Stimulated activated memory B cell treated with anti-CD40 and anti-IgM and Interleukin-4, amounts not matched to agents 10 μg/mL and 1 μg/mL and 100 μg/mL, for 72 hours (primary cell): ENCODE data around the gene USP7.
"Not testable (repeated sequence)": the region's sequence is repeated elsewhere in the genome, so short reads cannot be mapped to it uniquely, and the experiment has no call there.

Source experiments
- ATAC-seq: fragments of 150-1000 bp; cut with Tn5 transposase; 2 replicates; pipeline ENCODE4 v1.10.0; 2021
- H3K27ac Mint-ChIP-seq: one replicate; pipeline ENCODE4 v1.8.0; 2022; ENCODE audit warnings: mild to moderate bottlenecking, mixed read lengths
- H3K27me3 Mint-ChIP-seq: one replicate; pipeline ENCODE4 v1.8.0; 2022; ENCODE audit warnings: mixed read lengths
- H3K36me3 Mint-ChIP-seq: one replicate; pipeline ENCODE4 v1.8.0; 2022; ENCODE audit warnings: mixed read lengths
- H3K4me1 Mint-ChIP-seq: one replicate; pipeline ENCODE4 v1.8.0; 2022; ENCODE audit warnings: mixed read lengths
- H3K4me3 Mint-ChIP-seq: one replicate; pipeline ENCODE4 v1.8.0; 2022; ENCODE audit warnings: mild to moderate bottlenecking, moderate library complexity, mixed read lengths
- H3K9me3 Mint-ChIP-seq: one replicate; pipeline ENCODE4 v1.8.0; 2022; ENCODE audit warnings: mixed read lengths

USP7 gene

DNA sequence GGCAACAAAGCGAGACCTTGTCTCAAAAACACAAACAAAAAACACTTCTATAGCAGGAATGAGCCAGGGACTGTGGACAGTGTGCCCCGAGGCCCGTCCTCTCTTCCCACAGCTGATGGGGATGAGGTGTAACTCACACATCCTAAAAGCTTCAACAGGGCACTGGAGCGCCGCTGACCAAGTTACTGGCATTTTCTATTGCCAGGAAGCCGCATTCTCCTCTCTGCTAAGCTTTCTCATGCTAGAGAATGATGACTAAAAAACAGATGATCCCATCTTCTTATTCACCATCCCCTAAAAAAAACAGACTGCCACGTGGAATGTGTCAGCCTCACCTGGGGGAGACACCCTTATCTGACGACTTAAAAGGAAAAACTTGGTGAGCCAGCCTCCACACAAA is 111.2 kb downstream of the USP7 start:
- no peak overlapping the region for H3K4me3 Mint-ChIP-seq

DNA sequence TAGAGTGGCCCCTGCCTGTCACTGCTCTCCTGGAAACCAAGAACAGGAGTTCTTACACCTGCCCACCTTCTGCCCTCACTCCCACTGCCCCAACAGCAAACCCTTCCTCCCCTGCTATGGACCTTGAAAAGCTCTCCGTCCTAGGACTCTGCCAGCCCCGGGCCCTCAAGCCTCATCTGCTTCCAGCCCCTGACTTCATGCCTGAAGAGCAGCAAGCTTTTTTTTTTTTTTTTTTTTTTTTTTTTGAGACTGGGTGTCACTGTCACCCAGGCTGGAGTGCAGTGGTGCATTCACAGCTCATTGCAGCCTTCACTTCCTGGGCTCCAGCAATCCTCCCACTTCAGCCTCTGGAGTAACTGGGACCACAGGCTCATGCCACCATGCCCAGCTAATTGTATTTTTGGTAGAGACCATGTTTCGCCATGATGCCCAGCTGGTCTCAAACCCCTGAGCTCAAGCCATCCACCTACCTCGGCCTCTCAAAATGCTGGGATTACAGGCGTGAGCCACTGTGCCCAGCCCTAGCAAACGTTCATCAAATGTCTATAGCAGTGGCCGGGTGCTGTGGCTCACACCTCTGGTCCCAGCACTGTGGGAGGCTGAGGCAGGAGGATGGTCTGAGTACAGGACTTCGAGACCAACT is 111.8 kb downstream of the USP7 start:
- Mint-ChIP-seq H3K27ac (no peak overlapping the region), H3K4me3 (no peak overlapping the region), H3K36me3 (peaks cover 48% of the 10 kb centered on the region), H3K27me3 (no peaks in the 10 kb centered on the region), H3K4me1 (peaks cover 28% of the 10 kb centered on the region), H3K9me3 (no peaks in the 10 kb centered on the region)
- ATAC-seq, result no peak

More for the DNA sequence above, 111.2 kb downstream of the USP7 start:
- Mint-ChIP-seq H3K9me3 (no peaks in the 10 kb centered on the region), H3K27ac (no peak overlapping the region), H3K4me1 (peaks cover 30% of the 10 kb centered on the region), H3K36me3 (peaks cover 55% of the 10 kb centered on the region), H3K27me3 (no peaks in the 10 kb centered on the region)
- no peak for ATAC-seq

DNA sequence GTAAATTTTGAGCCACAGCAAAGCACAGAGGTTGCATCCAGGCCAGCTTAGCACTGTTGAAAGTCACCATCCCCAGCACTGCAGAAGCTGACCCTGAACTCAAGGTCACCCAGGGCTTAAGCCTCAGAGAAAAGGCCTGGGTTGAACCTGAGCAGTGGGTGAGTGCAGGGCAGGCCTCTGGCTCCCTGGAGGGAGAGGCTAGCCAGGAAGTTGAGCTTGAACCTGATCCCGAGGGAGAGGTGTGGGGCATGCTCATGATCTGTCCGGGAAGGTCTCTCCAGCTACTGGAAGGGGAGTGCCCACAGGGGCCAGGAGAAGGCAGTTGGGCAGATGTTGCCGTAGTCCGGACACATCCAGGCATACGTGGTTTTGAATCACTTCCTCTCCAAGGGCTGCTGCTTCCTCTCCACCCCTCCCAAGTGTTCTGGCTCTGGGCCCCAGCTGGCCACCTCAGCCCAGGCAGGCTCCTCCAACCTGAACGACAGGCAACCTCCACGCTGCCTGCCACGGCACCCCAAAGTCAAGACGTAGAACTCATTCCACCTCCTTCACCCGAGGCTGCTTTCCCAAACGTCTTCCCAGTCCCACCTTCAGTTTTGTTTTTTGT is 113.3 kb downstream of the USP7 start:
- ATAC-seq, result peak; percentile 32
- Mint-ChIP-seq H3K36me3 (peaks cover 35% of the 10 kb centered on the region), H3K9me3 (no peaks in the 10 kb centered on the region), H3K27me3 (no peaks in the 10 kb centered on the region), H3K4me1 (peaks cover 21% of the 10 kb centered on the region), H3K27ac (peak overlapping the region; percentile 69), H3K4me3 (no peak overlapping the region)

DNA sequence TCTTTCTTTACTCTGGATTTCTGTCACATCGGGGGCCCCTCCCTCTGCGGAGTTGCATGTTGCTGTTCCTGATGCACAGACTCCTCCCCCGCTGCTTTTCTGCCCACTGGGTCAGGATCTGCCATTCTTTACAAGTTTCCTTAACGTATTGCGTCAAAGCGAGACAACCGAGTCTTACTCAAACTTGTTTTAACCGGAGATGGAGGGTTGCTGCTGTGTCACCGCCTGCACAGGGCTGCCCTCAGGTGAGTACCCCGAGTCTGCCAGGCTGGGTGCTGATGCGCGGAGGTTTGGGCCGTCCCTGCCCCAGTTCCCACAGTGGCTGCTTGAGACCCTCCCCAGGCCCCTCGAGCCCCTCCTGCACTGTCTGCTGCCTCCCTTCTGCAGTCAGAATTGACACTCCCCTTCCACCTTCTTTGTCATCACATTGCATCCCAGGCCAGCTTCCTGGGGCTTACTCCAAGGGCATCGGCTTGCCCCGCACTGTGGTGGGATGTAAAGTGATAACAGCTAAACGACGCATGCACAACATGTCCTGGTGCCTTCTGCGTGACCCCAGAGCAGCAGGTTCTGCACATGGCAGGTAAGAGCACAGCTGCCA is 114.2 kb downstream of the USP7 start:
- Mint-ChIP-seq H3K36me3 (peaks cover 37% of the 10 kb centered on the region), H3K27me3 (no peaks in the 10 kb centered on the region), H3K9me3 (no peaks in the 10 kb centered on the region), H3K4me3 (no peak overlapping the region), H3K4me1 (peaks cover 21% of the 10 kb centered on the region), H3K27ac (no peak overlapping the region)
- ATAC-seq, result no peak

DNA sequence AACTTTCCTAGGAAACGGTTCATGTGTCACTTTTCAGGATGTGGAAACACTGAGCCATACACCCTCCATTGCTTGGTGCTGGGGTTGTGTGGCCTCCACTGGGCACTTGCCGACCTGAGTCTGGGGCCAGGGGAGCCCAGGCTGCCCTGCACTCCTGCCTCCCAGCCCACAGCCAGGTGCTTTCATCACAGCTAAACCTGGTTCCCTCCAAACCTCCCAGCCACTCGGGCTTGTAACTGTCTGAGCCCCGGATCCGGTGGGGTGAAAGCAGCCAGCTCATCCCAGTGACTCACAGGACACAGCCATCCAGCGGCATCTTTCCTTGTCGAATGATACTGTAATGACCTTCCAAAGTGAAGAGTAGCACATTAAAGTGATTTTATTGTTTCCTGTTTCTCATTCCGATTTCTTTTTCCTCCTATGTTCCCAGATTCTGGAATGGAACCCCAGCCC is 114.7 kb downstream of the USP7 start:
- Mint-ChIP-seq H3K36me3 (peaks cover 42% of the 10 kb centered on the region), H3K4me1 (peaks cover 26% of the 10 kb centered on the region), H3K27ac (no peak overlapping the region), H3K9me3 (no peaks in the 10 kb centered on the region), H3K27me3 (no peaks in the 10 kb centered on the region), H3K4me3 (no peak overlapping the region)
- ATAC-seq, result no peak

DNA sequence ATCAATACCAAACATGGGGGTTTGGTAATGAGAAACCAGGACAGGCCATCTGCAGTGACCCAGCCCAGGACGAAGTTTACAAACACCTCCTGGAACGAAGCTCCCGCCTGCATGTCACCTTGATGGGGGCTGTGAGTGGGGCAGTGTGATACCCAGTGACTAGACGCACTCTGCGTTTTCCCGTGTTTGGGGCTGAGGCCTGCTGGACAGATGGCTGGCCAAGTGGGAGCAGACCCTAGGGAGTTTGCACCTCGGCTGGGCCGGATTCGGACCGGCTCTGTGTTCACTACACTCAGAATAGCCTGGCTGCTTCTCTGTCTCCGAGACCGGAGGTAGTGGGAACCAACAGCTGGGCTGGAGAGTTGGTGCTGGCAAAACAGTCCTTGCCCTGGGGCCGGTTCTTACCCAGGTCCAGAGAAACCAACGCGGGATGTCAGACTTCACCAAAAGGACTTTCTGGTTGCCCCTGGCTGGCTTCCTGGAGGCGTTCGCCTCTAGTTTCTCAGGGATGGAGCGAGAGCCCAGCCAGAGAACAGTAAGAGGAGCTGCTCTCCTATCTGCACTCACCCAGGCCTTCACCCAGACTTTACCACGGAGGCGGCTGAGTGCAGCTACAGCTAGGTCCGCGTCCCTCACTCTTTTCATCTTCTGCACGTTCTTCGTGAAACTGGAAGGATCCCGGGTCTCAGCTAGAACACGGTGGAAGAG is 115.3 kb downstream of the USP7 start:
- Mint-ChIP-seq H3K9me3 (no peaks in the 10 kb centered on the region), H3K36me3 (peaks cover 48% of the 10 kb centered on the region), H3K4me3 (no peak overlapping the region), H3K27ac (no peak overlapping the region), H3K27me3 (no peaks in the 10 kb centered on the region), H3K4me1 (peaks cover 29% of the 10 kb centered on the region)
- ATAC-seq, result no peak

DNA sequence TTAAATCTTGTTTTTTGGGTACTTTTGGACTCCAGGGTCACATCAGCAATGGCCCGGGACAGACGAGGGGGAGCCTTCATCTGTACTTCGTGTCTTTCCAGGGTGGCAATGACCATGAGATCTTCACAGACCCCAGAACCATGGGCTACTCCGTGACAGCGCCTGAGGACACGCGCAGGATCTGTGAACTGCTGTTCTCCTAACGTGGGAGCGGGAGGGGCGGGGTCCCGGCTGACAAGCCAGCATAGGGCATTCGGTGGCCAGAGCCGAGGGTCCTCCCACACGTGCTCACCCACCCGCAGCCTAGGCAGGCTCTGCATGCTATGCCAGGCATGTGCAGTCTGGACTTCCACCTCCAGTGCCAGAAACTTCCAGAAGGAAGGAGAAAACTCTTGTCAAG is 116.1 kb downstream of the USP7 start:
- ATAC-seq, result no peak
- no peak overlapping the region for H3K4me3 Mint-ChIP-seq
- peaks cover 33% of the 10 kb centered on the region for H3K4me1 Mint-ChIP-seq
- peaks cover 55% of the 10 kb centered on the region for H3K36me3 Mint-ChIP-seq
- no peaks in the 10 kb centered on the region for H3K27me3 Mint-ChIP-seq
- no peaks in the 10 kb centered on the region for H3K9me3 Mint-ChIP-seq
- no peak overlapping the region for H3K27ac Mint-ChIP-seq

DNA sequence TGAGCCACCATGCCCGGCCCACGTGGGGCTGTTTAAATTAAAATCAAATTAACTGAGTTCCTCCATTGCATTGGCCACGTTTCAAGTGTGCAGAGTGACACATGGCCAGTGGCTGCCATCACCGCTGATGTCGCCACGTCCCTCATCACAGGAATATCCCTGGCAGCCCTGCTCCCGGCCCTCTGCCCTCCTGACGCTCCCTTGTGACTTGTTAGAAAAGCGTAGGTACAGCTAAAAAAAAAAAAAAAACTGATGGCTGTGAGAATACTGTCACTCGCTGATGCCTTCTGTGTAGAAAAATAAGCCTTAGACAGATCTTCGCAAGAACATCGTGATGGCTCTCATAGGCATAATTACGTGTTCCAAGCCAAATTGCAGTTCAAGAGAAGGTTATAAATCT is 116.6 kb downstream of the USP7 start:
- Mint-ChIP-seq H3K27me3 (no peaks in the 10 kb centered on the region), H3K9me3 (no peaks in the 10 kb centered on the region), H3K27ac (no peak overlapping the region), H3K4me1 (peaks cover 37% of the 10 kb centered on the region), H3K4me3 (no peak overlapping the region), H3K36me3 (peaks cover 59% of the 10 kb centered on the region)
- ATAC-seq, result no peak

DNA sequence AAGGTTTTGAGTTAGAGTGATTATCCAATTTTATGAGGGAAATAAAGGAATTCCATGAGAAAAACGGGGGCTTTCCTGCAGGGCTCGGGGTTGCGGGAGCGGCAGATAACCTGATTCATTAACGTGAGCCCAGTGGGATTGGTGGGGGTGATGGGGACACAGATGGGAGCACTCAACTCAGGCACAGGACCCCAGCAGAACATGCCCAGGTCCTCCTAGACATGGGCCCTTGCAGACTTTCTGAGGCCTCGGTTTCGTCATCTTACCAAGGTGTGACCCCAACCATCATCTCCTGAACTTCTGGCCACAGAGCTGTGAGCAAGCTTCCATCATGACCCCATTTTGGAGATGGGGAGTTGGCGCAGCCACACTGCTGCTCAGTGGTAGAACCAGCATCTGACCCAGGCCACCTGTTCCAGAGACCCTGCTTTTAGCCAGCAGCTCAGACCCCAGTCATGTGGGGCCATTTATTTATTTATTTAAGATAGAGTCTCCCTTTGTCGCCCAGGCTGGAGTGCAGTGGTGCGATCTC is 117.2 kb downstream of the USP7 start:
- H3K4me1 Mint-ChIP-seq, result peaks cover 41% of the 10 kb centered on the region
- H3K27ac Mint-ChIP-seq, result no peak overlapping the region
- peaks cover 60% of the 10 kb centered on the region for H3K36me3 Mint-ChIP-seq
- no peak for ATAC-seq
- H3K9me3 Mint-ChIP-seq, result no peaks in the 10 kb centered on the region
- no peaks in the 10 kb centered on the region for H3K27me3 Mint-ChIP-seq
- H3K4me3 Mint-ChIP-seq, result no peak overlapping the region

DNA sequence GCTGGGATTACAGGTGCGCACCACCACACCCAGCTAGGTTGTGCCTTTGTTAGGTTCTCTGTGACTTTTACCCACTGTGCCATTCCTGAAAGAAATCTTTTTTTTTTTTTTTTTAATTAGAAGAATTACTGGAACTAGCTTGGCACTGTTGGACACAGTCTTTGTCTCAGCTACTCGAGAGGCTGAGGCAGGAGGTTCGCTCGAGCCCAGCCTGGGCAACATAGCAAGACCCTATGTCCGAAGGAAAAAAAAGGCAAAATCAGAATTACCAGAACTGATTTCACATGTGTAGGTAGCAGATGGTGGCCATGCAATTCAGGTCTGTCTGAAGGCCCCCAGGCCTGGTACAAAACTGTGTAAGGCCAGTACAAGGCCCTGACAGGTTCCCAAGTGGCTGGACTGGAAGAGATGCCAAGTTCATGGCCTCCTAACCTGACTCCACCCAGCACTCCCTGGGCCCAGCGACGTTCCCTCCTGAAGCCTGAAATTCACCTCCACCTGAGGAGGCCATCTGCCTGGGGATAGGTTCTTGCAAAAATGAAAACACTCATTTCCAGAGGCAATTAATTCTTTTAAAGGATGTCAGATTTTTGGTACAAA is 117.9 kb downstream of the USP7 start:
- ATAC-seq, result no peak
- no peaks in the 10 kb centered on the region for H3K27me3 Mint-ChIP-seq
- H3K9me3 Mint-ChIP-seq, result no peaks in the 10 kb centered on the region
- H3K4me1 Mint-ChIP-seq, result peaks cover 39% of the 10 kb centered on the region
- peaks cover 56% of the 10 kb centered on the region for H3K36me3 Mint-ChIP-seq
- no peak overlapping the region for H3K4me3 Mint-ChIP-seq
- no peak overlapping the region for H3K27ac Mint-ChIP-seq

DNA sequence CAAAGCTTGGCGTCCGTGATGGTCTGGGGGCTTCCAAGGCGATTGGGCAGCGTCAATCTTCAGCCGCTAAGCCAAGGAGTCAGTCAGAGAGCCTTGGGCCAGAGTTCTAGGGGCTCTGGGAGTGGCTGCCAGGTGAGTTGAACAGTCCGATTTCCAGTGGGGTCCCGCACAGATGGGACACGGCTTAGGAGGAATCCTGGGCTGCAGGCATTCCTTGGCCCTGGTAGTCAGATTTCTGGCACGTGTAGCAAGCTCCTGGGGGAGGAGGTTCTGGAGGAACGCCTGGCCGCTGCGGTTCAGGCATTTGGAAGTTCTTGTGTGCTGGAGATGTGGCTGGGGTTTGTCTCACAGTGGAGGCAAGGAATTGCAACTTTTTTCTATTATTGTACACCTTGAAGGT is 120.4 kb downstream of the USP7 start:
- not testable (repeated sequence) for H3K27me3 Mint-ChIP-seq, ATAC-seq, H3K4me3 Mint-ChIP-seq, H3K9me3 Mint-ChIP-seq
- Mint-ChIP-seq H3K36me3 (peaks cover 37% of the 10 kb centered on the region), H3K4me1 (peaks cover 20% of the 10 kb centered on the region), H3K27ac (peak overlapping the region; percentile 9)
